K562 treated with DMSO at 1 percent for 24 hours (cell line): ENCODE data around the gene ST3GAL4. TPM values are rescaled to one million over a fixed set of nuclear protein-coding genes. Genes with fewer than 3 reads are reported as not detected.

Experiments
- total RNA-seq: library from RNA; unstranded; fragments of 300-600 nt; gene quantifications from 2 replicates; pipeline ENCODE4 v1.2.3, GENCODE V29; 2022; ENCODE audit warnings: low read depth; ENCODE audit not compliant: insufficient read depth

ST3GAL4 gene, protein sequence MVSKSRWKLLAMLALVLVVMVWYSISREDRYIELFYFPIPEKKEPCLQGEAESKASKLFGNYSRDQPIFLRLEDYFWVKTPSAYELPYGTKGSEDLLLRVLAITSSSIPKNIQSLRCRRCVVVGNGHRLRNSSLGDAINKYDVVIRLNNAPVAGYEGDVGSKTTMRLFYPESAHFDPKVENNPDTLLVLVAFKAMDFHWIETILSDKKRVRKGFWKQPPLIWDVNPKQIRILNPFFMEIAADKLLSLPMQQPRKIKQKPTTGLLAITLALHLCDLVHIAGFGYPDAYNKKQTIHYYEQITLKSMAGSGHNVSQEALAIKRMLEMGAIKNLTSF
- 29.5 and 34.6 TPM in 2 replicates for total RNA-seq

GRCh38 chr11:126355324-126355925 lies at the start of gene ST3GAL4:
TSS of gene ST3GAL4 (plus strand) at chr11:126355686. CDS start at chr11:126406156, 50,470 bp downstream.

Other genes with a start within 250 kb of the ST3GAL4 start
- gene RPUSD4, start 144.0 kb upstream of the ST3GAL4 start, total RNA-seq, result 15.4 and 16.0 TPM in 2 replicates
- gene FAM118B, start 143.9 kb upstream of the ST3GAL4 start, total RNA-seq, result 8.6 and 11.7 TPM in 2 replicates
- gene SRPRA, start 86.8 kb upstream of the ST3GAL4 start, total RNA-seq, result 103 and 106 TPM in 2 replicates
- gene FOXRED1, start 86.5 kb upstream of the ST3GAL4 start, total RNA-seq, result 53.3 and 53.8 TPM in 2 replicates
- 9.0 and 9.9 TPM in 2 replicates for gene TIRAP, start 72.6 kb upstream of the ST3GAL4 start, total RNA-seq
- 18.6 and 22.2 TPM in 2 replicates for gene DCPS, start 51.6 kb upstream of the ST3GAL4 start, total RNA-seq